ENCODE results near the gene TLK1. TPM values are rescaled to one million over a fixed set of nuclear protein-coding genes. Genes with fewer than 3 reads are reported as not detected.

The TLK1 gene
- polyA plus RNA-seq, 1 of the 3 experiments (the other 2 are of a cell fraction): 4.8 TPM

GRCh38 chr2:171149171-171149938 is 11.3 kb downstream of the TLK1 start:
- Histone ChIP-seq H3K27ac (ENCODE audit: low read depth in 2 of 2, low read length in 1 of 2) (no peak overlapping the region), H3K4me1 (ENCODE audit: control insufficient read depth in 1 of 2, insufficient read depth in 2 of 2, low read depth in 1 of 2, low read length in 1 of 2) (peaks cover 0 to 6% of the 10 kb centered on the region in 2 experiments; a peak in 3 of 4 replicates), H3K27me3 (ENCODE audit: insufficient read depth) (no peaks in the 10 kb centered on the region), H3F3A (replicated peaks; ENCODE audit: insufficient read depth) (peaks cover 7% of the 10 kb centered on the region), H3K4me2 (no peak overlapping the region), H3K79me2 (ENCODE audit: insufficient read depth) (peaks cover 100% of the 10 kb centered on the region), H3K36me3 (replicated peaks in 1 of 2; ENCODE audit: control insufficient read depth in 1 of 2, insufficient read depth in 2 of 2, low read length in 1 of 2) (peaks cover 0 to 7% of the 10 kb centered on the region in 2 experiments), H3K4me3 (ENCODE audit: low read depth in 2 of 2, low read length in 1 of 2) (no peak overlapping the region), H3K9me2 (no peaks in the 10 kb centered on the region), H3K9me3 (no peaks in the 10 kb centered on the region), H4K20me1 (ENCODE audit: insufficient read depth) (peaks cover 82% of the 10 kb centered on the region), H2AFZ (ENCODE audit: low read depth) (no peak overlapping the region), H3K9ac (no peak overlapping the region)
- TF ChIP-seq EP300 (IDR thresholded peaks at IDR 0.05; ENCODE audit: borderline replicate concordance in 1 of 2, low read depth in 1 of 2, low read length in 1 of 2) (no peak), FOSL2 (IDR thresholded peaks at IDR 0.05; ENCODE audit: borderline replicate concordance, low read depth) (no peak), TCF12 (IDR thresholded peaks at IDR 0.05) (no peak), FOXM1 (IDR thresholded peaks at IDR 0.05; ENCODE audit: low read depth) (no peak), NFIC (IDR thresholded peaks at IDR 0.05; ENCODE audit: borderline replicate concordance) (no peak), USF2 (IDR thresholded peaks at IDR 0.05; ENCODE audit: borderline replicate concordance, low read depth, low read length) (no peak), NRF1 (IDR thresholded peaks at IDR 0.05; ENCODE audit: low read depth, low read length) (no peak), MEF2A (IDR thresholded peaks at IDR 0.05; ENCODE audit: borderline replicate concordance, low read depth) (no peak), CHD2 (IDR thresholded peaks at IDR 0.05; ENCODE audit: low read length, partially characterized antibody) (no peak)
- TF ChIP-seq, protein P1, sequence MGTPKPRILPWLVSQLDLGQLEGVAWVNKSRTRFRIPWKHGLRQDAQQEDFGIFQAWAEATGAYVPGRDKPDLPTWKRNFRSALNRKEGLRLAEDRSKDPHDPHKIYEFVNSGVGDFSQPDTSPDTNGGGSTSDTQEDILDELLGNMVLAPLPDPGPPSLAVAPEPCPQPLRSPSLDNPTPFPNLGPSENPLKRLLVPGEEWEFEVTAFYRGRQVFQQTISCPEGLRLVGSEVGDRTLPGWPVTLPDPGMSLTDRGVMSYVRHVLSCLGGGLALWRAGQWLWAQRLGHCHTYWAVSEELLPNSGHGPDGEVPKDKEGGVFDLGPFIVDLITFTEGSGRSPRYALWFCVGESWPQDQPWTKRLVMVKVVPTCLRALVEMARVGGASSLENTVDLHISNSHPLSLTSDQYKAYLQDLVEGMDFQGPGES (IDR thresholded peaks at IDR 0.05; ENCODE audit: low read depth, low read length): no peak
- CTCF ChIA-PET: no interaction called here
- DNase-seq: no peak
- POLR2A ChIA-PET: no interaction called here
- WGBS (ENCODE audit: low lambda C conversion rate): 94% methylated on average over 3 of the region's 3 CpGs

- peaks cover 0 to 7% of the 10 kb centered on the region in 2 experiments for H3K36me3 ChIP-seq (replicated peaks in 1 of 2; ENCODE audit: control insufficient read depth in 1 of 2, insufficient read depth in 2 of 2, low read length in 1 of 2)
- no peaks in the 10 kb centered on the region for H3K9me2 ChIP-seq
- peaks cover 98% of the 10 kb centered on the region for H3K79me2 ChIP-seq (ENCODE audit: insufficient read depth)
- no peaks in the 10 kb centered on the region; a peak in 1 of 4 replicates for H3K4me1 ChIP-seq (ENCODE audit: control insufficient read depth in 1 of 2, insufficient read depth in 2 of 2, low read depth in 1 of 2, low read length in 1 of 2)
- H3K4me3 ChIP-seq (ENCODE audit: low read depth in 2 of 2, low read length in 1 of 2): no peak overlapping the region
- no peak overlapping the region for H2AFZ ChIP-seq (ENCODE audit: low read depth)
- ChIA-PET POLR2A (no interaction called here), CTCF (interaction anchor here (1.0 to 1.5 kb wide), 4 partner anchors 11 to 174 kb away, joined by 3 to 7 read pairs (median 4); no protein-coding TSS in a partner anchor)
- no peaks in the 10 kb centered on the region for H3K9me3 ChIP-seq
- H3K4me2 ChIP-seq: no peak overlapping the region
- H3F3A ChIP-seq (replicated peaks; ENCODE audit: insufficient read depth): peaks cover 7% of the 10 kb centered on the region
- no peaks in the 10 kb centered on the region for H3K27me3 ChIP-seq (ENCODE audit: insufficient read depth)
- no peak overlapping the region; a peak in 1 of 4 replicates for H3K27ac ChIP-seq (ENCODE audit: low read depth in 2 of 2, low read length in 1 of 2)
- no peak overlapping the region for H3K9ac ChIP-seq
- H4K20me1 ChIP-seq (ENCODE audit: insufficient read depth): peaks cover 79% of the 10 kb centered on the region
- 66% methylated on average over 2 of the region's 2 CpGs for WGBS (ENCODE audit: low lambda C conversion rate)
- no peak for TF ChIP-seq FOSL2 (IDR thresholded peaks at IDR 0.05; ENCODE audit: borderline replicate concordance, low read depth)
- DNase-seq: no peak
Measured at GRCh38 chr2:171147081-171147480, 13.6 kb downstream of the TLK1 start.
